WI38 (cell line): ENCODE results near the gene KCNK3.

ENCODE experiments used
- H3K4me3 ChIP-seq: 2 replicates; pipeline ENCODE4 v1.5.1; 2011; ENCODE audit warnings: low read depth, mild to moderate bottlenecking, control low read depth, low read length
- TF ChIP-seq, protein P1 (sequence below): IDR thresholded peaks from 2 replicates; pipeline ENCODE4 v1.5.1; 2012; ENCODE audit warnings: low read depth, mild to moderate bottlenecking, control low read depth, low read length

KCNK3 gene

DNA sequence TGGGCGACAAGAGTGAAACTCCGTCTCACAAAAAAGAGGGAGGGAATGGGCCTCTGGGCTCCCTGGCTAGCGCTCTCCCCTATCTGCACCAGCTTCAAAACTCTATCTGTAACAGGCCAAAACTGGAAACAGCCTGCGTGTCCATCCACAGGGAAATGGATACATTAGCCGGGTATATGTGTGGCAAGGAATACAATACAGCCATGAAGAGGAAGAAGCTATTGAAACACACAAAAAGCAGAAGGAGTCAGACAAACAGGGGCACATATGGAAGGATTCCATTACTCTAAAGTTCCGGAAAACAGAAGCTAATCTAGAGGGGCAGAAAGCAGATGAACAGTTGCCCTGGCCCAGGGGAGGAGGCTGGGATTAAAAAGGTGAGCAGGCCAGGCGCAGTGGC is 47.0 kb downstream of the KCNK3 start:
- no peak overlapping the region for H3K4me3 ChIP-seq
- TF ChIP-seq, protein P1, sequence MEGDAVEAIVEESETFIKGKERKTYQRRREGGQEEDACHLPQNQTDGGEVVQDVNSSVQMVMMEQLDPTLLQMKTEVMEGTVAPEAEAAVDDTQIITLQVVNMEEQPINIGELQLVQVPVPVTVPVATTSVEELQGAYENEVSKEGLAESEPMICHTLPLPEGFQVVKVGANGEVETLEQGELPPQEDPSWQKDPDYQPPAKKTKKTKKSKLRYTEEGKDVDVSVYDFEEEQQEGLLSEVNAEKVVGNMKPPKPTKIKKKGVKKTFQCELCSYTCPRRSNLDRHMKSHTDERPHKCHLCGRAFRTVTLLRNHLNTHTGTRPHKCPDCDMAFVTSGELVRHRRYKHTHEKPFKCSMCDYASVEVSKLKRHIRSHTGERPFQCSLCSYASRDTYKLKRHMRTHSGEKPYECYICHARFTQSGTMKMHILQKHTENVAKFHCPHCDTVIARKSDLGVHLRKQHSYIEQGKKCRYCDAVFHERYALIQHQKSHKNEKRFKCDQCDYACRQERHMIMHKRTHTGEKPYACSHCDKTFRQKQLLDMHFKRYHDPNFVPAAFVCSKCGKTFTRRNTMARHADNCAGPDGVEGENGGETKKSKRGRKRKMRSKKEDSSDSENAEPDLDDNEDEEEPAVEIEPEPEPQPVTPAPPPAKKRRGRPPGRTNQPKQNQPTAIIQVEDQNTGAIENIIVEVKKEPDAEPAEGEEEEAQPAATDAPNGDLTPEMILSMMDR: no peak

DNA sequence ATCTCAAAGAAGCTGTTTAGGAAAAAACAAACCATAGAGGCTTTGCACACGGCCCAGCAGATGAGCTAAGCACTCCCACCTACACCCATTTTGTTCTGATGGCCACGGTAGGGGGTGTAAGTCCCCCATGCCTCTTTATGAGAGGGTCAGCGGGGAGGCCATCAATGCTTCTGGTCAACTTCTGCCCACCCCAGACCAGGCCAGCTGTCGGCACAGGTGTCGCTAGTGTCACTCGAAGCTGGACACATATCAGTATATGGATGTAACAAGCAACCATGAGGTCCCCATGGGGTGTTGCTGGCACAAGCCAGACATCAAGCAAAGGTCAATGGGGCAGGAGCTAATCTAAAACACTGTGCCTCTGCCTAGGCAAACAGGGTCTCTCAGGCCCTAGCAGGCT is 47.8 kb downstream of the KCNK3 start:
- TF ChIP-seq, protein P1: no peak
- no peak overlapping the region for H3K4me3 ChIP-seq

DNA sequence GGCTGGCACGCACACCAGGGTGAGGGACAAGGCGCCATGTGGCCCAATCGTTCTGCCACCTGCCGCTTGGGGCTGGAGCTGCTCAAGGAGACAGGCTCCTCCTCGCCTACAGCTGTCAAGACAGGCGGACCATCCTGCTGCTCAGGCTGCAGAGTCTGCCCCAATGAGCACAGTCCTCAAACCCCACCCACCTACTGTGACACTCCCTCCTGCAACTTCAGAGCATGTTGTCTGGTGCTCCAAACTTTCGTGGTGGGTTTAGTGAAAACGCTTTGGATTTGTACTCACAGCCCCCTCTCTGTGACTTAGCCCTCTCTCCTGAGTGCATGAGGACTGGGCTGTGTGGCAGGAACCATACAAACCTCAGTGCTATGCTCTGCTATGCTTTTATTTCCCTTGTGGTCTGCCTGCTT is 48.4 kb downstream of the KCNK3 start:
- TF ChIP-seq, protein P1: no peak
- H3K4me3 ChIP-seq: no peak overlapping the region

DNA sequence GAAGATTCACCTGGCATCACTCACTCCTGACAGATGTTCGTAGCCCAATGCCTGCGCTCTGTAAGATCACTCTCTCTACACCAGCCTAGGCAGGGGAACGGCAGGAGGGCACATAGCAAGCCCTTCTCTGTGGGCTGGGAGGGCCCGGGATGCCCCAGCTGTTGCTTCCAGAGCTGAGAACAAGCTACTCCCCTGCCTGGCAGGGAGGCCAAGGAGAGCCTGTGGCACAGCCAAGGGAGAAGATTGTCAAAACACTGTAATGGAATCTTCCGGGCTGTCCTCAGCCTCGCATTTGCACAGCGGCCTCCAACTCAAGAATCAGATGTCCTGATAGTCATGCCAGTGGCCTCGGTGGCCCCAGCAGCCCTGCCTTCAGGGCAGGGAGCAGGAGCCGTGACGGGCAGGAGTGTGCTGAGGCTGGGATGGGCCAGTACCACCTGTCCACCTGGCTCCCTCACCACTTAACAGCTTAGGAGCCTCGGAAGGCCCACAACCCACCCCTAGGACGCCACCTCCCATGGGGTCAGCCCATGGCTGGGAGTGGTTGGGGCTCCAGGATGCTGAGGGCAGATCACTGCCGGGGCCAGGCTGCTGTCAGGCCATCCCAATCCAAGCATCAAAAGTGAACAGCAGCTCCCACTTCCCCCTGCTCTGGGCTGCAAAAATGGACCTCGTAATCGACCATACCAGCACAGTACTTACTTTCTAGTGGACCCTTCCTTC is 49.7 kb downstream of the KCNK3 start:
- no peak overlapping the region for H3K4me3 ChIP-seq
- TF ChIP-seq, protein P1: no peak

DNA sequence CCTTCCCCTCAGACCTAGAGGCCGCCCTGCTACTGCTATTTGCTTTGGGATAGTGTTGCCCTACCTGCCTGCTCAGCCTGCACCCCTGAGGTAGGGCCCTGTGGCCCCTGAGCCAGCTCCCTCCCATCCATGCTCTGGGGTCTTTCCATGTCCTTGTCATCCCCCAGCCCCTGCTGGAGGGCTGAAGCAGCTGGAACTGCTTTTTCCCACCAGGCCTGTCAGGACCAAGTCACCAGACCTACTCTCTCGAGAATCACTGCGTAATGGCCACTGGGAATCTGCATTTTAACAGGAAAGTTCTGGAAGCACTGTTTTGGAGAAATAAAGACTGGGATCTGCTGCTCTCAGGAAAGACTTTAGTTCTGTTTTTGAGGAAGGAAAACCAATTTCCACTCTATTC is 51.3 kb downstream of the KCNK3 start:
- no peak overlapping the region for H3K4me3 ChIP-seq
- TF ChIP-seq, protein P1: no peak

DNA sequence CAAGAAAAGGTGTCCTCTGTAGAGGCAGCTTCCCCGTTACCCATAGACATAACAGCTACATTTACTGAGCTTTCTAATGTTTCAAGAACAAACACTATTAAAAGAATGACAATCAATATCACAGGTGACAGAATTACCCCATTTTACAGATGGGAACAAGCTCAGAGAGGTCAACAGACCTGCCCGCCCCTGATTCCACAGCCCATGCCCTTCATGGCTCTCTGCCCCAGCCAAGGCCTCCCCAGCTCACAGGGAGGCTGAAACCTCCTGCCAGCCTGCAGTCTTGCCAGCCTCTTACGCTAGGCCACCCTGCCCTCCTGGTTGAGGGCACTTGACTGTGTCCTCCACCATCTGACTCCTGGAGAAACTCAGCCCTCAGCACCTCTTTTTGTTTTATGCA is 52.4 kb downstream of the KCNK3 start:
- H3K4me3 ChIP-seq: no peak overlapping the region
- TF ChIP-seq, protein P1: no peak

DNA sequence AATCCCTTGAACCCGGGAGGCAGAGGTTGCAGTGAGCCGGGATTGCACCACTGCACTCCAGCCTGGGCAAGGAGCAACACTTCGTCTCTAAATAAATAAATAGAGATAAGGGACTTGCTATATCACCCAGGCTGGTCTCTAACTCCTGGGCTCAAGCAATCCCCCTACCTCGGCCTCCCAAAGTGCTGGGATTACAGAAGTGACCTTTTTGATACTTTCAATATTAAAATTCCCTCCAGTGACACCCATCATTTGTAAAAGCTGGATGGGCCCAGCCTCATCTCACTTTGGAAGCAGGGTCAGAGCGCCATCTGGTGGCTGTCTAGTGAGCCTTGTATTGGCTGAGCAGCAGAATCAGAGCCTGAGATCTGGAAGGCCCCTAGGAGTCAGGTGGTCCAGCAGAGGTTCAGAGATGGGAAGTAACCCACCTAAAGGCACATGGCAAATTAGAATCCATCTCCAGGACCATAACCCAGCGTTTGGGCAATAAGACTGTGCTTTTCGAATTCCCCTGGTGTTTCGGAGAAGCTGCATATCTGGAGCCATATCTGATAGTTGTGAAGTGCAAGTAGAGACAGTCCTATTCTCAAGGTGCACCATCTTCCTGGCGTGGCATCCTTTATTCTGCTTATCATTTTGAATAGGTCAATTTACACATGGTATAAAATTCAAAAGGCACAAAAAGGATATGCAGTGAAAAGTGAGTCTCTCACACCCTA is 53.2 kb downstream of the KCNK3 start:
- TF ChIP-seq, protein P1: peak; percentile 92
- H3K4me3 ChIP-seq: no peak overlapping the region
